IMR-90 (cell line): ENCODE measurements around the gene ACOT12. TPM values are rescaled to one million over a fixed set of nuclear protein-coding genes. Genes with fewer than 3 reads are reported as not detected.

Experiments used
- ATAC-seq: fragments of 200-7000 bp; cut with Tn5 transposase; 2 replicates; pipeline ENCODE4 v1.9.1; 2020; ENCODE audit warnings: low read depth, mild to moderate bottlenecking, moderate library complexity
- BruUV-seq: library from RNA; stranded (reverse); fragments of 400-500 nt; replicated peaks from 2 replicates; lab custom pipeline; 2021; lab: Mats Ljungman, UMichigan
- CTCF ChIA-PET: fragments of 300-600 bp; formaldehyde crosslinking; extraction: SDS; loops from one replicate; lab custom pipeline; 2021; ENCODE audit warnings: antibody characterized with exemption; lab: Yijun Ruan, JAX
- POLR2A ChIA-PET: fragments of 300-600 bp; sonication (Branson Sonifier 250); formaldehyde crosslinking; loops from one replicate; lab custom pipeline; 2022; ENCODE audit warnings: antibody characterized with exemption; ENCODE audit not compliant: unreplicated experiment; lab: Charles Lee
- DNase-seq: peaks from one replicate; pipeline ENCODE4 v3.0.0; 2013
- H2AFZ ChIP-seq: replicated peaks from 2 replicates; pipeline ENCODE3; 2013; ENCODE audit warnings: low read length, mild to moderate bottlenecking; ENCODE audit not compliant: poor library complexity
- H2AK5ac ChIP-seq: 2 replicates; pipeline ENCODE4 v1.6.1; 2013; ENCODE audit warnings: low read depth, low read length, inconsistent platforms
- H2AK9ac ChIP-seq: replicated peaks from 2 replicates; pipeline ENCODE3; 2013; ENCODE audit warnings: mild to moderate bottlenecking, low read depth, low read length, moderate library complexity; ENCODE audit not compliant: poor library complexity
- H2BK120ac ChIP-seq: 2 replicates; pipeline ENCODE4 v1.6.1; 2013; ENCODE audit warnings: low read depth, low read length, inconsistent platforms
- H2BK15ac ChIP-seq: 3 replicates; pipeline ENCODE4 v1.6.1; 2013; ENCODE audit warnings: low read depth, low read length, inconsistent platforms
- H2BK20ac ChIP-seq: 2 replicates; pipeline ENCODE4 v1.6.1; 2013; ENCODE audit warnings: low read depth, mild to moderate bottlenecking, inconsistent platforms, low read length, moderate library complexity
- H2BK5ac ChIP-seq: 2 replicates; pipeline ENCODE4 v1.6.1; 2013; ENCODE audit warnings: mild to moderate bottlenecking, low read depth, low read length, inconsistent platforms; ENCODE audit not compliant: poor library complexity, severe bottlenecking
- H3K14ac ChIP-seq: replicated peaks from 2 replicates; pipeline ENCODE4 v1.6.1; 2013; ENCODE audit warnings: low read depth, low read length, inconsistent platforms
- H3K18ac ChIP-seq: 2 replicates; pipeline ENCODE4 v1.6.1; 2013; ENCODE audit warnings: low read depth, low read length, control low read depth
- H3K23ac ChIP-seq: 2 replicates; pipeline ENCODE4 v1.6.1; 2013; ENCODE audit warnings: low read depth, low read length, inconsistent platforms
- H3K27ac ChIP-seq: 2 replicates; pipeline ENCODE4 v1.5.1; 2013; ENCODE audit warnings: mild to moderate bottlenecking, control low read depth, low read length; ENCODE audit not compliant: insufficient read depth
- H3K27me3 ChIP-seq: 2 replicates; pipeline ENCODE4 v1.6.1; 2013; ENCODE audit warnings: low read length; ENCODE audit not compliant: control insufficient read depth, insufficient read depth
- H3K36me3 ChIP-seq: 2 replicates; pipeline ENCODE4 v1.6.1; 2013; ENCODE audit warnings: low read length, mixed read lengths; ENCODE audit not compliant: control insufficient read depth, insufficient read depth
- H3K4ac ChIP-seq: 2 replicates; pipeline ENCODE4 v1.6.1; 2013; ENCODE audit warnings: low read depth, low read length, inconsistent platforms
- H3K4me1 ChIP-seq: 2 replicates; pipeline ENCODE4 v1.6.1; 2013; ENCODE audit warnings: low read length, mixed read lengths; ENCODE audit not compliant: control insufficient read depth, insufficient read depth
- H3K4me2 ChIP-seq: 2 replicates; pipeline ENCODE4 v1.6.1; 2013; ENCODE audit warnings: low read depth, mild to moderate bottlenecking, control low read depth, low read length, moderate library complexity
- H3K4me3 ChIP-seq: 2 replicates; pipeline ENCODE4 v1.5.1; 2013; ENCODE audit warnings: low read depth, mild to moderate bottlenecking, control low read depth, low read length, moderate library complexity; ENCODE audit not compliant: insufficient read depth
- H3K56ac ChIP-seq: 2 replicates; pipeline ENCODE4 v1.6.1; 2013; ENCODE audit warnings: low read length, inconsistent platforms; ENCODE audit not compliant: insufficient read depth; ENCODE audit errors: extremely low read depth
- H3K79me1 ChIP-seq, 2 experiments: 2 replicates each; pipeline ENCODE4 v1.6.1; 2013; ENCODE audit warnings: low read length in 2 of 2, inconsistent platforms in 1 of 2, low read depth in 1 of 2
- H3K9ac ChIP-seq: 2 replicates; pipeline ENCODE4 v1.6.1; 2013; ENCODE audit warnings: low read depth, low read length, control low read depth
- H3K9me1 ChIP-seq: 2 replicates; pipeline ENCODE4 v1.6.1; 2013; ENCODE audit warnings: low read length, inconsistent platforms; ENCODE audit not compliant: insufficient read depth
- H3K9me3 ChIP-seq: 2 replicates; pipeline ENCODE4 v1.6.1; 2013; ENCODE audit warnings: low read length; ENCODE audit not compliant: control insufficient read depth, insufficient read depth
- H4K20me1 ChIP-seq: 2 replicates; pipeline ENCODE4 v1.6.1; 2013; ENCODE audit warnings: low read length, inconsistent platforms; ENCODE audit not compliant: insufficient read depth
- H4K5ac ChIP-seq: 2 replicates; pipeline ENCODE4 v1.6.1; 2013; ENCODE audit warnings: mild to moderate bottlenecking, low read depth, low read length, control low read depth
- H4K8ac ChIP-seq, 2 experiments: 2 replicates each; pipeline ENCODE4 v1.6.1; 2013; ENCODE audit warnings: low read depth in 2 of 2, low read length in 2 of 2, control low read depth in 1 of 2, inconsistent platforms in 1 of 2
- H4K91ac ChIP-seq: 2 replicates; pipeline ENCODE4 v1.6.1; 2013; ENCODE audit warnings: low read depth, low read length, inconsistent platforms; ENCODE audit not compliant: insufficient read depth
- BHLHE40 ChIP-seq: fragments of 150-350 bp; IDR thresholded peaks from 2 replicates; pipeline ENCODE4 v1.6.1; 2016; ENCODE audit warnings: mild to moderate bottlenecking, low read depth, low read length
- CEBPB ChIP-seq: IDR thresholded peaks from 2 replicates; pipeline ENCODE4 v1.6.1; 2012; ENCODE audit warnings: low read depth, low read length, improper control_type of control experiment
- CHD1 ChIP-seq: IDR thresholded peaks from 2 replicates; pipeline ENCODE4 v1.6.1; 2012; ENCODE audit warnings: low read depth, low read length, improper control_type of control experiment
- CTCF ChIP-seq: conservative IDR thresholded peaks from 2 replicates; pipeline ENCODE4 v1.5.1; 2012; ENCODE audit warnings: mild to moderate bottlenecking, low read depth, low read length, improper control_type of control experiment
- ELK1 ChIP-seq: fragments of 150-350 bp; IDR thresholded peaks from 2 replicates; pipeline ENCODE4 v1.6.1; 2016; ENCODE audit warnings: low read depth, mild to moderate bottlenecking, low read length, moderate library complexity, borderline replicate concordance
- FOS ChIP-seq: fragments of 150-350 bp; IDR thresholded peaks from 2 replicates; pipeline ENCODE4 v1.6.1; 2016; ENCODE audit warnings: low read depth, low read length
- MAFK ChIP-seq: IDR thresholded peaks from 2 replicates; pipeline ENCODE4 v1.6.1; 2012; ENCODE audit warnings: low read depth, low read length, improper control_type of control experiment
- MAZ ChIP-seq: IDR thresholded peaks from 2 replicates; pipeline ENCODE4 v1.6.1; 2012; ENCODE audit warnings: low read depth, mild to moderate bottlenecking, low read length, improper control_type of control experiment, moderate library complexity, borderline replicate concordance
- MXI1 ChIP-seq: IDR thresholded peaks from 2 replicates; pipeline ENCODE4 v1.6.1; 2012; ENCODE audit warnings: low read depth, mild to moderate bottlenecking, low read length, moderate library complexity, borderline replicate concordance
- NFE2L2 ChIP-seq: fragments of 150-350 bp; IDR thresholded peaks from 2 replicates; pipeline ENCODE4 v1.6.1; 2016; ENCODE audit warnings: low read depth, mild to moderate bottlenecking, low read length
- POLR2A ChIP-seq: IDR thresholded peaks from 2 replicates; pipeline ENCODE4 v1.6.1; 2012; ENCODE audit warnings: mild to moderate bottlenecking, low read depth, low read length
- RAD21 ChIP-seq: IDR thresholded peaks from 2 replicates; pipeline ENCODE4 v1.6.1; 2012; ENCODE audit warnings: low read length, improper control_type of control experiment
- RCOR1 ChIP-seq: IDR thresholded peaks from 2 replicates; pipeline ENCODE4 v1.6.1; 2012; ENCODE audit warnings: mild to moderate bottlenecking, low read length, improper control_type of control experiment; ENCODE audit not compliant: insufficient replicate concordance
- RFX5 ChIP-seq: IDR thresholded peaks from 2 replicates; pipeline ENCODE4 v1.8.0; 2012; ENCODE audit warnings: low read depth, mild to moderate bottlenecking, low read length, moderate library complexity
- SMC3 ChIP-seq: fragments of 150-350 bp; IDR thresholded peaks from 2 replicates; pipeline ENCODE4 v1.6.1; 2016; ENCODE audit warnings: low read depth, mild to moderate bottlenecking, antibody characterized with exemption, low read length, moderate library complexity
- USF2 ChIP-seq: fragments of 150-350 bp; IDR thresholded peaks from 2 replicates; pipeline ENCODE4 v1.6.1; 2017; ENCODE audit warnings: mild to moderate bottlenecking, antibody characterized with exemption, low read length, low read depth
- WGBS, 2 experiments: methylation state at CpG; one replicate each; pipeline versions ENCODE4 v1.1.5 to v1.1.7; 2013; ENCODE audit warnings: missing lambda C conversion rate in 2 of 2; ENCODE audit not compliant: insufficient read length in 1 of 2; ENCODE audit errors: extremely low coverage in 2 of 2; 5-methylcytosine and 5-hydroxymethylcytosine counted together
- dilution Hi-C: fragments of 300-500 bp; cut with HindIII; formaldehyde crosslinking; loops from one replicate; pipeline ENCODE4 v1.14.3; 2018; ENCODE audit warnings: low sequenced_read_pairs; ENCODE audit not compliant: unreplicated experiment
- in situ Hi-C: fragments of 300-500 bp; cut with MboI; formaldehyde crosslinking; loops from 3 replicates; pipeline ENCODE4 v1.14.3; 2019; ENCODE audit warnings: low sequenced_read_pairs, inconsistent platforms, mixed read lengths
- intact Hi-C: fragments of 100-400 bp; cut with micrococcal nuclease; formaldehyde crosslinking; loops from 2 replicates; pipeline ENCODE4 v1.10.0; 2022
- polyA plus RNA-seq, 3 experiments: library from polyadenylated mRNA; depleted of rRNA; stranded (reverse); fragments of >200 nt; gene quantifications; 2 replicates each; pipeline ENCODE4 v1.2.3, GENCODE V29; 2012; ENCODE audit warnings: low replicate concordance in 1 of 3
- total RNA-seq: library from RNA; depleted of rRNA; stranded (reverse); fragments of >200 nt; gene quantifications from 2 replicates; pipeline ENCODE4 v1.2.3, GENCODE V29; 2012

The ACOT12 gene
- total and polyA plus RNA-seq, 2 of the 4 experiments (the other 2 are of a cell fraction) = not detected

GRCh38 chr5:81316571-81316970, 77.4 kb downstream of the ACOT12 start:
- no peak overlapping the region; a peak in 1 of 4 replicates for H4K8ac ChIP-seq
- H3K23ac ChIP-seq = no peak overlapping the region
- DNase-seq (no peak), ATAC-seq (no peak)
- no peak overlapping the region for H3K4ac ChIP-seq
- no peak overlapping the region for H3K9ac ChIP-seq
- no peak overlapping the region for H3K4me3 ChIP-seq
- H4K20me1 ChIP-seq = no peaks in the 10 kb centered on the region
- H2AK5ac ChIP-seq = no peak overlapping the region
- CTCF ChIA-PET = no interaction called here
- no peak overlapping the region for H3K14ac ChIP-seq
- no CpG with 5 or more reads among the region's 2 CpGs for WGBS, 2 experiments
- no TSS peak for BruUV-seq
- H3K4me2 ChIP-seq = no peak overlapping the region
- no peak overlapping the region for H3K27ac ChIP-seq
- no peak for TF ChIP-seq CTCF
- TF ChIP-seq CHD1 = no peak
- TF ChIP-seq SMC3 = no peak
- TF ChIP-seq FOS = no peak
- TF ChIP-seq RAD21 = no peak
- TF ChIP-seq NFE2L2 = no peak
- no peak for TF ChIP-seq MXI1
- TF ChIP-seq BHLHE40 = no peak
- TF ChIP-seq MAFK = no peak
- no peak for TF ChIP-seq MAZ
- no peak for TF ChIP-seq POLR2A
- TF ChIP-seq ELK1 = no peak
- TF ChIP-seq USF2 = no peak
- no peak for TF ChIP-seq RCOR1
- no peak for TF ChIP-seq RFX5
- no peak for TF ChIP-seq CEBPB
- H3K56ac ChIP-seq = no peak overlapping the region
- intact Hi-C loops (no loop called here), dilution Hi-C loops (no loop called here), in situ Hi-C loops (no loop called here)
- H2BK5ac ChIP-seq = no peak overlapping the region
- H3K4me1 ChIP-seq = peaks cover 6% of the 10 kb centered on the region; the same call in 1 of the 2 replicates
- H2AK9ac ChIP-seq = no peak overlapping the region
- H2BK20ac ChIP-seq = no peak overlapping the region
- H3K9me3 ChIP-seq = no peaks in the 10 kb centered on the region
- H3K79me1 ChIP-seq = no peaks in the 10 kb centered on the region
- peaks cover 13% of the 10 kb centered on the region for H3K36me3 ChIP-seq
- POLR2A ChIA-PET = no interaction called here
- no peaks in the 10 kb centered on the region for H3K9me1 ChIP-seq
- no peak overlapping the region for H4K91ac ChIP-seq
- H2AFZ ChIP-seq = no peak overlapping the region
- H3K27me3 ChIP-seq = no peaks in the 10 kb centered on the region
- no peak overlapping the region for H4K5ac ChIP-seq
- H2BK120ac ChIP-seq = no peak overlapping the region
- H3K18ac ChIP-seq = no peak overlapping the region
- H2BK15ac ChIP-seq = no peak overlapping the region
